DMS79 (cell line): ENCODE measurements around the gene CPN2.

ENCODE experiments used
- DNase-seq: peaks from one replicate; lab custom pipeline; 2025; lab: John Stamatoyannopoulos, UW

Gene CPN2

DNA sequence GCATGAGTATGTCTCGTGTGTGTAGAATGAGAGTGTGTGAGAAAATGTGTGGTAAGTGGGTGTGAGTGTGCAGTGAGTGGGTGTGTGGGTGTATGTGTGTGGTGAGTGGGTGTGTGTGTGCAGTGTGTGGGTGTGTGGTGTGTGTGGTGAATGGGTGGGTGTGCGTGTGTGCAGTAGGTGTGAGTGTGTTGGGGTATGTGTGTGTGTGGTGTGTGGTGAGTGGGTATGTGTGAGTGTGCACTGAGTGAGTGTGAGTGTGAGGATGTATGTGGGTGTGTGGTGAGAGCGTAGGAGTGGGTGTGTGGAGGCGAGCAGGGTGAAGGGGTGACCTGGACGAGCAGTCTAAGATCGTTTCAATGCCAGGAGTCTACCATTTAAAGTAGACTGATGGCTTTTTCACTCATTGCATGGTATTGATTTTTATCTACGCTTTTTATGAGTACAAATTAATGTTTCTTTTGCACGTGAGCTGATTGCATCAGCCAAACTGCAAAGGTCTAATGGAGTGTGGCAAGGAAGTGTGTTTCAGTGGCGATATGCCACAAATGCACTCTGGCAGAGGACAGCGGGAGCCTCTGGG lies 1.6 kb upstream of the CPN2 start:
- DNase-seq = peak; percentile 30

DNA sequence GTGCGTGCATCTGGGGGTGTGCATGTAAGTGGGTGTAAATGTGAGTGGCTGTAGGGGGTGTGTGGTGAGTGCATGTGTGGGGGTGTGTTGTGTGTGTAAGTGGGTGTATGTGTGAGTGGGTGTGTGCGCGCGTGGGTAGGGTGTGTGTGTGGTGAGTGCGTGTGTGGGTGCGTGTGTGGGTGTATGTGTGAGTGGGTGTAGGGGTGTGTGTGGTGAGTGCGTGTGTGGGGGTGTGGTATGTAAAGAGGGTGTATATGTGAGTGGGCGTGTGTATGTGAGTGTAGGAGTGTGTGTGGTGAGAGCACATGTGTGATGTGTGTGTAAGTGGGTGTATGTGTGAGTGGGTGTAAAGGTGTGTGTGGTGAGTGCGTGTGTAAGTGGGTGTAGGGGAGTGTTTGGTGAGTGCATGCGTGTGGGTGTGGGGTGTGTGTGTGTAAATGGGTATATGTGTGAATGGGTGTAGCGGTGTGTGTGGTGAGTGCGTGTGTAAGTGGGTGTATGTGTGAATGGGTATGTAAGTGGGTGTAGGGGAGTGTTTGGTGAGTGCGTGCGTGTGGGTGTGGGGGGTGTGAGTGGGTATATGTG lies 916 bp upstream of the CPN2 start:
- no peak for DNase-seq

DNA sequence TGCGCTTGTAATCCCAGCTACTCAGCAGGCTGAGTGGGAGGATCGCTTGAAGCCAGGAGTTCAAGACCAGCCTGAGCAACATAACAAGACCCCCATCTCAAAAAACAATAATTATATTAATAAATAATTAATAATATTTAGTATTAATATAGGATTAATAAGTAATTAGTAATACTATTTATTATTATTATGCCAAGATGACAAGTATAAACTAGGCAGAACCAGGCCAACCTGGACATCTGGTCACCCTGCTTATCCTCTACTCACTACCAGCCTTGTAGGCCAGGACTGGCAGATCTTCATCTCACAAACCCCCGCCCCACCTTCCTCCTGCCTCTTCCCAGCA lies 429 bp downstream of the CPN2 start:
- no peak for DNase-seq

DNA sequence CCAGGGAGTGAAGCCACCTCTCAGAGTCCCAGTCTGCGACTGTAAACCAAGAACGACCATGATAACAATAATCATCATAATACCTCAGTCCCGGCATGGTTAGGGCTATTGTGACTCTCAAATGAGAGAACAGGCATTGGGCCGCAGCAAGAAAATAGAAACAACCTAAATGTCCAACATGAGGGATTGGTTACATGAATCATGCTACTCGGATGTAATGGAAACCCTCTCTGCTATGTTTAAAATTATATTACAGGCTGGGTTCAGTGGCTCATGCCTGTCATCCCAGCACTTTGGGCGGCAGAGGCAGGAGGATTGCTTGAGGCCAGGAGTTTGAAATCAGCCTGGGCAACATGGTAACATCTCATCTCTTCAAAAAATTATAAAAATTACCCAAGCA lies 2.8 kb downstream of the CPN2 start:
- no peak for DNase-seq

DNA sequence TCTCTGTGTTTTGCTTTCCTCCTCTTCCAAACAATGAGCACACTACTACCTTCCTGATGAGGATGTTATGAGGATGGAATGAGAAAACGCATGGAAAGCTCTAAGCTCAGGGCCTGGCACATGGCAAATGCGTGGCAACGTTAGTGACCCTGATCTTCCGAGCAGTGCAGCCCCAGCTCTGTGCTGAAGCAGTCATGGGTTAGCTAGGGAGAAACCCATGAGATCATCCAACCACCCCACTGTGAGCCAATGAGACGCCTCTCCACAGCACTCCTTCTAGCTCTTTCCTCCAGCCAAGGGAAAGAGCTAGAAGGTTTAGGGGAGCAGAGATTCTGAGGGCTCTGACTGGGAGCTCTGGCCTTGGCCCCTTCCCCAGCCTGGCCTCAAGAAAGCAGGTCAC lies 4.5 kb downstream of the CPN2 start:
- no peak for DNase-seq

DNA sequence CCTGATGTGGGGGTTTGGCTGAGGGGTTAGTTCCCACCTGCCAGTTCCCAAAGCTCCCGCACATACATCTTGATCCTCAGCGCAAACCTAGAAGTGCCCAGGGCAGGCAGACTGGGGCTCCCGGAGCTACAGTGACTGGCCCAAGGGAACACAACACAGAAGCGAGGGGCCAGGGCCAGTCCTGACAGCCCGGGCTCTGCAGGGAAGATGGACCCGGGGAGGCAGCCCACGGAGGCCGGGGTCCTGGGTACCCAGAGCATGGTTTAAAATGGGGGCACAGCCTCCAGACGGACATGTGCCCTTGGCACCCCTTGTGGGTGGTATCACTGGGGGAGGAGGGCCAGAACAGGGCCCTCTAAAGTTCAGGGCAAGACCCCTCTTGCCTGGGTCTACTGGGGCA lies 5.1 kb downstream of the CPN2 start:
- DNase-seq = no peak

DNA sequence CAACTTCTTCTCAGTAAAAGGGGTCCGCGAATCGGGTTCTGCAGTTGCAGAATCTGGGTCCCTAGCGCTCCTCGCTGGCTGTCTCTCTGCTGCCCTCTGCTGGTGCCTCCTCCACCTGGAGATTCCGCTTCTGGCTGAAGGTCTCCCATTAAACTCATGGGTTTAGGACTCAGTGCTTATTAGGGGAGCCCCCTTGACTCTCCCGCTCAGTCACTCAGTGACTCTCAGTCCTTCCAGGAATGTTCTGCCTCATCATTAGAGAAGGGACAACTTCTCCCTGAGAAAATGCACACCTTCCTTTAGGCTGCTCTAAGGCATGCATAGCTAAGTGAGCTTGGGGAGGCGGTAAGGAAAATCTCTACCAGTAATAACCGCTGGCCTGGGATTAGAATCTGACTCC lies 7.1 kb downstream of the CPN2 start:
- DNase-seq = no peak

DNA sequence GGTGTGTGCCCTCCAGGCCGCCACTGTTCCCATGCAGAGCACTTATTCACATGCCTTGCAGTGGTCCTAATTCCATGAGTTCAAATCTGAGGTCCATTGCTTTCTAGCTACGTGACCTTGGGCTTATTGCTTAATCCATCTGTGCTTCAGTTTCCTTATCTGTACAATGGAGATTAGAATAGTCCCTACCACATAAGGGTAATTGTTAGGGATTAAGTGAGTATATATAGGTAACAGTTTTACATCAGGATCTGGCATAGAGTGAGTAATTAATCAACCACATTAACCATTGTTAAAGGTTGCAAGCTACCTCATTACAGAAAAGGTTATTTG lies 7.6 kb downstream of the CPN2 start:
- no peak for DNase-seq

DNA sequence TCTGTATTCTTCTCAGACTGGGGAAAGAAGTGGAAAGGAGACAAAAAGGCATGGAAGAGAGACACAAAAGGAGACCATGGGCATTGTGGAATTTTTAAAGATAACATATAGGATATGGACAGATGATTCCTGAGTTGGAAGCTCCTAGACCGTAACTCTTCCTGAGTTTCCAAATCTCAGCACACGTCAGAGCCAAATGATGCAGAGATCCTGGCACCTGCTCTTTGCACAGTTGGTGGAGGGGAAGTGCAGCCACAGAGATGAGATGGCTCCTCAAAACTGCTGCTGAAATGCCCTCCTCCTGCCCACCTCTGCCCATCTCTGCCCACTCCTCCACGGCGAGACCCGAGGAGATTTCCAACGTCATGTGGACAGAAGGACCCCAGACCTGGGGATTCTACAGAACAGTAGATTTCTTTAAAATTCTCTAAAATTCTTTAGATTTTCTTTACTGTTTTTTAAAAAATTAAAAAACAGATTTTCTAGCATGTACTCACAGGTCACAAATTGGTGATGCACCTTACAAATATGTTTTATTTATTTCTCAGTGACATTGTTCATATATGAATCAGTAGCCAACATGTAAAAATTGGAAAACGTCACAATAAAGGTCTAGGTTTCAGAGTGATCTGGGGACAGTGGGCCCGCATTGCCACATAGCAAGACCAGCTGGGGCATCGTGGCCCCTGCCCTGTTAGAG lies 8.1 kb downstream of the CPN2 start:
- DNase-seq = no peak

DNA sequence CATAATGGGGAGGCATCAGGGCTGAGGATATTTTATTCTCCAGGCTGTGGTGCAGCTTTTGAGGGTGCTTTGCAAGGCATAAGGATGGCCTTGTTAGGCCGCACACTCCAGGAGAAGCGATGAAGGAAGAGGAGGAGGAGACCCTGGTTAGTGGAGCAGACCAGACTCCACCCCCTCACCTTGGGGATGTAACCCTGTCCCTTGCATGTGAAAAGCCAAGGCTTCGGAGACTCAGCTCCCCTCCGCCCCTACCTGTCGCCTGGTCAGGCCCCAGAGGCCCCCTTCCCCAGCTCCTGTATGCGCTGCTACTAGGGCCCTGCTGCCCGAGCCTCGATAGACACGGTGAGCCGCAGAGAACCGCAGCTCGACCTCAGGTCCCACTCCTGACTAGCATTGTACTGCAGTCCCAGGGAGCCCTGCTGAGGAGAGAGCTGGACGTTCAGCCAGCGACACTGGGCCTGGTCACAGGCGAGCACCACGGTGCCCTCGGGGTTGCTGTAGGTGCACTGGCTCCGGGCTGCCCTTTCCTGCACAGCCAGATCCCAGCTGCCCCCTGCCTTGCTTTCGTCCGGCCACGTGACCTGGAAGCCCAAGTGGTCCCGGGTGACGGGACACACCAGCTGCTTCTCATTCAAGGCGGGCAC lies 10.2 kb downstream of the CPN2 start:
- no peak for DNase-seq

DNA sequence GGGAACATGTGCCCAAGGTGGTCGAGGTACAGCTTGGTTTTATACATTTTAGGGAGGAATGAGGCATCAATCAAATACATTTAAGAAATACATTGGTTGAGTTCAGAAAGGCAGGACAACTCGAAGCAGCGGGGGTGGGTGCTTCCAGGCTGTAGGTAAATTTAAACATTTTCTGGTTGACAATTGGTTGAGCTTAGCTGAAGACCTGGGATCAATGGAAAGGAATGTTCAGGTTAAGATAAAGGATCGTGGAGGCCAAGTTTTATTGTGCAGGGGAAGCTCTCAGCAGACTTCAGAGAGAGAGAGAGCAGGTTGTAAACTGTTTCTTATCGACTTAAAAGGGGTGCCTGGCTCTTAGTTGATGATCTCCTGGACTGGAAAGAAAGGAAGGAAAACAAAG lies 11.3 kb downstream of the CPN2 start:
- DNase-seq = no peak

DNA sequence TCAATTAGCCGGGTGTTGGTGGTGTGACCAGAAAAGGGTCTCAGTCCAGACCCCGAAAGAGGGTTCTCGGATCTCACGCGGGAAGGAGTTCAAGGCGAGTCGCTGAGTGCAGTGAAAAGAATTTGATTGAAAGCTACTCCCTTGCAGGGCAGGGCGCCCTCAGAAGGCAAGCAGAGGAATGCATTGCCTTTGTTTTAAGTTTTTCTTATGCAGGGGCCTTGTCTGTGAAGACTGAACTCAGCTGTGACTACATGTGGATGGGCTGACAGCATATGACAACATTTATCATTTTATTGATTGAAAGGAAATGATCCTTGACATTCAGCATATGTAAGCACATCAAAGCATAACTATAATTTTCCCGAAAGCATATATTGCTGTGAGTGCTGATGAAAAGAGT lies 11.8 kb downstream of the CPN2 start:
- no peak for DNase-seq

DNA sequence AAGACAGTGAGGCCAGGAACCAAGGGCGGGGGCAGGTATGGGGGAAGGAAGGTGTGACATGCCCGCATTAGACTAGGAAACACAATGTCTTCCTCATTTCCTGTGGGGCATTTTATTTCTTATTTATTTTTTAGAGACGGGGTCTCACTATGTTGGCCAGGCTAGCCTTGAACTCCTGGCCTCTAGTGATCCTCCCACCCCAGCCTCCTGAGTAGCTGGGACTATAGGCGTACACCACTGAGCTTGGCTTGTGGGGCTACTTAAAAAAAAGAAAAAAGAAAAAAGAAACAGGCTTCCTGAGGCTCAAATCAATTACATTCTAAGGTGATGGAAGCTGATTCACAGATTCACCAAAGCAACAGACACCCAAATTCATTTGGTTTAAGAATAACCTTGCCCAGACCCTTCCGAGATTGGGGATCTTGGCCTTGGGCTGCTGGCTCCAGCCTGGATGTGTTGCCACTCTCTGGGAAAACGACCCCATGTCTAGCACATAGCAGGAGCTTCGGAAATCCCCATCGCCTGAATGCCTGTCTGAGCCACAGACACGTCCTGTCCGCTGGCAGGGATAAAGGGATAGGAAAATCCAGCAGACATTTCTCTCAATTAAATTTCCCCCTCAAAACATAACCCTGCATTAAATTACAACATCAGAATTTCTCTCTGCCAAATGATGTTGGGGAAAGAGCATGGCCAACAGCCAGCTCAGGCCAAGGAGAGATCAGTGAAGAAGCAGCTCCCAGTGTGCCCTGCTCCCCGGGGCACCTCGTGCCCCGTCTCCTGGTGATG lies 13.0 kb downstream of the CPN2 start:
- no peak for DNase-seq

DNA sequence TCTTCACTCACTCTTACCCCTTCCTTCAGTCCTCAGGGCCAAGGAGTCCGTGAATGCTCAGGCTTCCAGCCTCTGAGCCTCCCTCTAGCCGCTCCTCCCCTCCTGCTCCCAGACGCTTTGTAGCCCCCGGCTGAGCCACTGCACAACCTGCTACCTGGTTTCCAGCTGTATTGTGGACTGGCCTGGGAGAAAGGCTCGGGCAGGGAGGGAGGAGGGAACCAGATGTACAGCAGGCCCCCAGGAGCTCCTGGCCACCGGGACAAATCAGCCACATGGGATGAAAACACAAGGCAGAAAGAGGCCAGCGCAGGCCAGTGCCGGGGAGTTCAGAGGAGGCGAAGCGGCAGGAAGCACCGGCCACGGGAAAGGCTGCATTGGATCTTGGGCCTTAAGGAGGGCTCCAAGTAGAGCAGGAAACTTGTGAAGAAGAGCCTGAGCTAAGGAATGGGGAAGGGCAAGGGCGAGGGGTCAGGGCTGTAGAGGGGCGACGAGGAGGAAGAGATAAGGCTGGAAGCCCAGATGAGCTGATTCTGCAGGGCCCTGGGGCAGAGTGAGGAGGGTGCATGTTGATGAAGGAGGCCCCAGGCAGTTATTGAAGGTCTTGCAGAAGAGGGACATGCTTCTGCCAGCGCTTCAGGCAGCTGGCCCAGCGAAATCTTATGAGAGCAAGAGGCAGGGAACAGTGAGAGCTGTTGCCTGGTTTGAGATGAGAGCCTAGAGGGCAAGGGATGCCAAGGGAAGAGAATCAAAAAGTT lies 14.3 kb downstream of the CPN2 start:
- no peak for DNase-seq

DNA sequence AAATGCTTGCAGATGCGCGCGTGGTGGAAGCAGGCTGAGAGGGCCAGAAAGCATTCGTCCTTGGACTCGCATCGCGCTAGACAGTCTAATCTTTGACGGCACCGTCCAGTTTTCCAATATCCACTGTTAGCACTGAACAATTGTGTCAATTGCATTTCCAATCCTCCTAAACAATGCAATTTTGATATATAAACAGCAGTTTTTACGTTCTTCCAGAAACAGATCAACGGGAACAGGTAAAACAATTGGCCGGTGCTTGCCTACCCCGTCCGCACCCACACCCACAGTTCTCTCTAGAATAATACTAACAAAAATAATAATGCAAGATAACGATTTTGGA lies 17.2 kb downstream of the CPN2 start:
- no peak for DNase-seq

DNA sequence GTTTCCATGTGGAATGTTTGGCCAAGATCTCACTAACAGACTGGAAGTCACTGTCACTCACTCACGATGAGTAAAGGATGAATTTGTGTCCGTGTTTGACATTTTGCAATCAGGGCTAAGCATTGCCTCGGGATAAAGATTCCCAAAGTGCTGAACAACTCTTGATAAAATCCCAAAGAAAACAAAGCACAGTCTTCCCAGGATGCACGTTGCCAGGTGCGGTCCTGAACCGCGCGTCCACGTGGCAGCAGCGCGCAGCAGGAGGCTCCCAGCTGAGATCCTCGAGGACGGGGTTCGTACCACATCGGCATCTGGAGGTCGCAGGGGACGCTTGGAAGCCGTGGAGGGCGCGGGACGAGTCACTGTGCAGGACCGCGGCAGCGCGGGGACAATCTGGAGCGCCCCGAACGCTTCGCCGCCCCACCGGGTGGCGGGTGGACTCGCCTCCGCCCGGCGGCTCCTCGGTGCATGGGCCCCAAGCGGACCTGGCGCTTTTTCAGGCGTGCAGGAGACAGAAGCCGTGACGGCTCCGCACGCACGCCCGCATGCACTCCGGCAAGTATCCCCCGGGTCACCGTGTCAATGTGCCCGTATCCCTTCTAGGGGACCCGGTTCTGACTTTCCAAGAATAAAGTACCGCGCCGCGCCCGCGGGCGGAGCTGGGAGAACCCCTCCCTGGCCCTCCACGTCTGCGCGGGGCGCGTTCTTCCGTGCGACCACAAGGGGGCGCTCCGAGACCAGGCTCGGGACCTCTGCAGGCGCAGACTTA lies 17.7 kb downstream of the CPN2 start:
- DNase-seq = no peak

DNA sequence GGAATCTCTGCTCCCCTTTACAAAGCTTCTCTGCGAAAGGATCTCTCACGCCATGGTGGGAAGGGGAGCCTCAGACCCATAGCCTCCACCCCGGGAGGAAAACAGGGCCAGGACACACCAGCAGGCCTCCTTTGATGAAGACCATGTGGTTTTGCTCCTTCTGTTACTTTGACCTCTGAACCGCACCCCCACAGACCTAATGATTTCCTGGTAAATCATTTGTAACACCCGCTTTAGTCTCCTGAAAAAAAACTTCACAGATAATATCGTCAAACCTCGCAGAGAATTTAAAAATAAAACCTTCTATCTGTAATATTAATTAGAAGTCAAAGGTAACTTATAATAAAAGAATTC lies 18.3 kb downstream of the CPN2 start:
- no peak for DNase-seq

DNA sequence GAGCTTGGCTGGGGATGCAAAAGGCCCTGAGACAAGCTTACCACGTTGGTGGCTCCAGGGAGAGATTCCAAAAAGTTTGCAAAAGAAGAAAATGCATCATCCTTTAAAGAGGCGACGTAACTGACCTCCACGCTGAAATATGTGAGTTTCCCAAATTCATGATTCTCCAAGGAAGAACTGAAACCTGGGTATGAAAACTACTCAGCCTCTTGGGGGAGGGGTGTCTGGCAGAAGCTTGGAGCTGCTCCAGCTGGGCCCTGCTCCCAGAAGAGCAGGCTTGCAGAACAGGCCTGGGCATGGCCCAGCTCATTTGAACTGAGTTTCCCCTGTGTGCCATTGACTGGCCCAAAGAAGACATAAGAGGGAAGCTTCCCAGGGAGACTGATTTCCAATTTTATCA lies 20.5 kb downstream of the CPN2 start:
- no peak for DNase-seq

DNA sequence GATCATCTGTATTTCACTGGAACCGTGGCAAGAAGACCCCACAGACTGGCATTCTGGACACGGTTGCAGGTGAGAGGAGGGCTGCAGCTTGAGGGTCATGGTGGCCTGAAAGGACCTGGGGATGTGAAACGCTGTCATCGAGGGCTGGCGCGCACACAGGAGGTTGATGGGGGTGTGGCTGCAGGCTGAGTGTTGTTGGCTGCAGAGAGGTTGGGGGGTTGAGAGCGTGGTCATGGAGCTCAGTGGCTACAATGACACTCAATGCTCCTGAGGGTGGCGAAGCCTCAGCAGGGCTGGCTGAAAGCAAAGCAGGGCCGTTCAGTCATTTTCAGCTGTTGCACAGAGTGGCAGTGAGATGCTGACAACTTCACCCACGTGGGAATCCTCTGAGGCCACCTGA lies 21.0 kb downstream of the CPN2 start:
- DNase-seq = no peak

DNA sequence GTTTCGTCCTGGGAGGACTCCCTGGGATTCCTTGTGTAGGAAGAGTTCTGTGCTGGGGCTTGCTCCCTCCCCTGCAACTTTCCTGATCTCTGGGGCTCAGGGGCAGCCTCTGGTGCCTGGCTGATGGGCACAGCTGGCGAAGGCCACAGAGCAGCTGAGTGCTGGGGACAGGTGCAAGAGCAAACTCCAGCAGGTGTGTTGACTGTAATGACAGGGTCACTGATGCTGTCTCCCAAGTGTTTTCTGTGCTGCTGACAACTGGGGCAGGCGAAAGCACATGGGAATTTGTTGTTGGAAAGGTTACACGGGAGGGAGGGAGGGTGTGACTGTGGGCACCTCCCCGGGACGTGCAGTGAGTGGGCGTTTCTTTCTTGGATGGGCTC lies 21.6 kb downstream of the CPN2 start:
- DNase-seq = no peak

DNA sequence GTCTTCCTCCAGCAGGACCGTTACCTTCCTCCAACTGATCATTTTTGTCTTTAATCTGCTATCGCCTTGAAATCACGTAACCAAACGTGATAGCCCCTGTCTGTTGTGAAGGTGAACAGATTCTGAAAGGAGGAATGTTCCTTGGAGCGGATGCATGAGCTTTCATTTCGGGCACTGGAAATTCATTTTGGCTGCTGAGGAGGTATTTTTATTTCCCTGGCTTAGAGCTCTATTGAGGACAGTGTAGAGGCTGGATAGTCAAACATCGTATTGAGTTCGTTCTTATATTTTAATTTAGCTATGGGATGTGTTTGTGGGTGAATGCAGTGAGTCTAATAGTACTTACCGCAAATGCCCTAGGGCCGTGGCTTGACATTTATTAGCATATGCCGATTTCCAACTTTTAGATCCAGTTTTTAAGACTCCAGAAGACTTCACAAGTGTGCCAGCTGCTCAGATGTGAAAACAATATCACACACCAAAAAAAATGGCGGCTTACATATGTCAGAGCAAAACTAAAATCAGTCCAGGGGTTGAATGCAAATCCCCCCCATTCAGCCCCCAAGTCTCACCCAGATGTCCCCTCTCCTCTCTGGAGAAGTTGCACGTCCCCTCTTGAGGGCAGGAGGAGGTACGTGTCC lies 22.1 kb downstream of the CPN2 start:
- no peak for DNase-seq
